ENCODE data around the gene CSNK1G3. TPM values are rescaled to one million over a fixed set of nuclear protein-coding genes. Genes with fewer than 3 reads are reported as not detected.
"Not testable (repeated sequence)": the region's sequence is repeated elsewhere in the genome, so short reads cannot be mapped to it uniquely, and the experiment has no call there.

Gene CSNK1G3
- total and polyA plus RNA-seq, 8 donors = 12.9 to 151 (median 20.3) TPM

DNA sequence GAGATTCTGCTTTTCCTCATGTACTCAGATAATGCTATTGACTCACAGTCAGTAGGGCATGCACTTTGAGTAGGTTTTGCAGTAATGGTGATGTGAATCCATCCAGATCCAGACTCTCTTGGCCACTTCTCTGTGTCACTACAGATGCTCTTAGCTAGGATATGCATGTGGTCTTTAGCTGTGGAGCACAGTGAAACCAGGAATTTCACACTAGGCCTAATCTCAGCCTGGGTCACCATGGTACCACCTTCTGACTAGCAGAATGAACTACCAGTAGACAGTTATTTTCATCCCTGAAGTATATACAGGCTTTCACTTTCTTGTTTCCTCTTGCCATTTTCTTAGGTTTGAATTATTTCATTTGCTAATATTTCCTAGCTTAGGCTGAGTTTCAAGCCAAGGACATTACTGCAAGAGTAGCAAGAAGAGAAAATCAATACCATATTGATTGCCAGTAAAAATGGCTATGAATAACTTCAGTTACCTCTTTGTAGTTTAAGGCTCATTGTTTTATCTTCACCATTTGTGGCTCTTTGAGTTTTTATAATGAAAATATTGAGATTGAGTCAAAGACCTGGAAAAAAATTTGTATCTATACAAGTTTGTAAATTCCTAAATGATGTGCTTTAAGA lies 28.4 kb upstream of the CSNK1G3 start:
- no peak overlapping the region for H3K27ac ChIP-seq
- no peak overlapping the region for H3K4me3 ChIP-seq
- H3K4me1 ChIP-seq = peaks cover 0 to 5% (median 0%) of the 10 kb centered on the region in 4 donors
- DNase-seq = no peak
- H3K9me3 ChIP-seq = no peaks in the 10 kb centered on the region
- no peaks in the 10 kb centered on the region for H3K36me3 ChIP-seq
- H3K27me3 ChIP-seq = no peaks in the 10 kb centered on the region
- TF ChIP-seq POLR2AphosphoS5 (IDR thresholded peaks at IDR 0.05) = no peak
- TF ChIP-seq CTCF (IDR thresholded peaks at IDR 0.05) = no peak
- no peak for TF ChIP-seq POLR2A (IDR thresholded peaks at IDR 0.05)
- TF ChIP-seq EP300 (IDR thresholded peaks at IDR 0.05) = no peak
- intact Hi-C loops (cut with DNase I; ENCODE audit: low total_unique reads) = no loop called here

DNA sequence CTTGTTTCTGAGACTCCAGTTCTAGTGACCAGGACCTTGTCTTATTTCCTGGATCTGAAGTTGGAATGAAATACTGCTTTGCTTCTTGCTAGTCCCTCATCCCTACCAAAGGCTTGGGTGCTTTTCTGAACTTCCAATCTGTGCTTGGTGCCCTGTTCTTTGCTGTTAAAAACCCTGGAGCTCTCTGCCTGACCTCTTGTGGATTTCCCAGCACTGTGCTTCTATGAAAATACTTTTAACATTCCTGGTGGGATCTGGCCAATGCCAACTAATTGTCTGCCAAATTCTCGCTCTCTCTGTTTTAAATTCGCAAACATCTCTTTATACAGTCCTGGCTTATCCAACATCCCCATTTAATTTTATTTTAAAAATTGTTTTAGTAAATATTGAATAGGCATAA lies 26.7 kb upstream of the CSNK1G3 start:
- H3K27me3 ChIP-seq = no peaks in the 10 kb centered on the region
- no peak for DNase-seq
- no peak for TF ChIP-seq CTCF (IDR thresholded peaks at IDR 0.05)
- TF ChIP-seq POLR2A (IDR thresholded peaks at IDR 0.05) = no peak
- no peak for TF ChIP-seq POLR2AphosphoS5 (IDR thresholded peaks at IDR 0.05)
- no peak for TF ChIP-seq EP300 (IDR thresholded peaks at IDR 0.05)
- H3K36me3 ChIP-seq = no peaks in the 10 kb centered on the region
- no peak overlapping the region for H3K4me3 ChIP-seq
- H3K4me1 ChIP-seq = peaks cover 0 to 5% (median 0%) of the 10 kb centered on the region in 4 donors
- WGBS, 5 donors = 83 to 91% (median 88%) methylated on average over 2 of the region's 2 CpGs
- intact Hi-C loops (cut with DNase I; ENCODE audit: low total_unique reads) = no loop called here
- H3K9me3 ChIP-seq = no peaks in the 10 kb centered on the region
- H3K27ac ChIP-seq = no peak overlapping the region

GRCh38 chr5:123486951-123487655 lies 24.9 kb upstream of the CSNK1G3 start:
- DNase-seq = peak in 1 of 2 donors; percentile 32
- Histone ChIP-seq H3K4me3 (no peak overlapping the region), H3K4me1 (peaks cover 0 to 5% (median 0%) of the 10 kb centered on the region in 4 donors), H3K27ac (no peak overlapping the region), H3K27me3 (no peaks in the 10 kb centered on the region), H3K9me3 (no peaks in the 10 kb centered on the region), H3K36me3 (no peaks in the 10 kb centered on the region)
- TF ChIP-seq CTCF (IDR thresholded peaks at IDR 0.05) = no peak
- no peak for TF ChIP-seq POLR2A (IDR thresholded peaks at IDR 0.05)
- no peak for TF ChIP-seq EP300 (IDR thresholded peaks at IDR 0.05)
- no peak for TF ChIP-seq POLR2AphosphoS5 (IDR thresholded peaks at IDR 0.05)
- intact Hi-C loops (cut with DNase I; ENCODE audit: low total_unique reads) = no loop called here
- 57 to 77% (median 61%) methylated on average over 7 of the region's 7 CpGs for WGBS, 5 donors

GRCh38 chr5:123490974-123491373 lies 21.0 kb upstream of the CSNK1G3 start:
- Histone ChIP-seq H3K27ac (no peak overlapping the region), H3K4me1 (peaks cover 0 to 5% (median 0%) of the 10 kb centered on the region in 4 donors), H3K4me3 (no peak overlapping the region), H3K36me3 (no peaks in the 10 kb centered on the region), H3K9me3 (no peaks in the 10 kb centered on the region), H3K27me3 (no peaks in the 10 kb centered on the region)
- no peak for DNase-seq
- no peak for TF ChIP-seq EP300 (IDR thresholded peaks at IDR 0.05)
- TF ChIP-seq POLR2A (IDR thresholded peaks at IDR 0.05) = no peak
- TF ChIP-seq CTCF (IDR thresholded peaks at IDR 0.05) = no peak
- TF ChIP-seq POLR2AphosphoS5 (IDR thresholded peaks at IDR 0.05) = no peak
- WGBS, 5 donors = 50 to 72% (median 59%) methylated on average over 5 of the region's 5 CpGs
- intact Hi-C loops (cut with DNase I; ENCODE audit: low total_unique reads) = no loop called here

DNA sequence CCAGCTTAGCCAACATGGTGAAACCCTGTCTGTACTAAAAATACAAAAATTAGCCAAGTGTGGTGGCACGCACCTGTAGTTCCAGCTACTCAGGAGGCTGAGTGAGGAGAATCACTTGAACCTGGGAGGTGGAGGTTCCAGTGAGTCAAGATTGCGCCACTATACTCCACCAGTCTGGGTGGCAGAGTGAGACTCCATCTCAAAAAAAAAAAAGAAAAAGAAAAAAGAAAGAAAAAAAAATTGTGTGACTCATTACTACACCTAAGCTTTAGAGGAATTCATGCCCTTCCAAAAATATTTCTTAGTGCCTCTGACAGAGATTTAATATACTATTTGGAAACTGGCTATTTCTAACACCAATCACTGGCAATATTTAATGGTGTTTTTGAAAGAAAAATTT lies 16.8 kb upstream of the CSNK1G3 start:
- intact Hi-C loops (cut with DNase I; ENCODE audit: low total_unique reads) = not testable (repeated sequence)

More for the DNA sequence above, 16.8 kb upstream of the CSNK1G3 start:
- H3K9me3 ChIP-seq, H3K4me1 ChIP-seq, H3K27me3 ChIP-seq, H3K36me3 ChIP-seq, H3K27ac ChIP-seq, DNase-seq, H3K4me3 ChIP-seq: not testable (repeated sequence)
- WGBS, 5 donors = 93 to 97% (median 96%) methylated on average over 2 of the region's 2 CpGs
